ENCODE measurements around the gene KRTAP9-1.
"Not testable (repeated sequence)": the region's sequence is repeated elsewhere in the genome, so short reads cannot be mapped to it uniquely, and the experiment has no call there.

GRCh38 chr17:41237116-41237515 is 47.4 kb downstream of the KRTAP9-1 start:
- TF ChIP-seq CTCF, POLR2A (IDR thresholded peaks at IDR 0.05): not testable (repeated sequence)
